IMR-90 (cell line): Measurements from ENCODE around the gene TNFRSF1B. TPM values are rescaled to one million over a fixed set of nuclear protein-coding genes. Genes with fewer than 3 reads are reported as not detected.

Experiments used
- ATAC-seq: fragments of 200-7000 bp; cut with Tn5 transposase; 2 replicates; pipeline ENCODE4 v1.9.1; 2020; ENCODE audit warnings: low read depth, mild to moderate bottlenecking, moderate library complexity
- BruUV-seq: library from RNA; stranded (reverse); fragments of 400-500 nt; replicated peaks from 2 replicates; lab custom pipeline; 2021; lab: Mats Ljungman, UMichigan
- CTCF ChIA-PET: fragments of 300-600 bp; formaldehyde crosslinking; extraction: SDS; loops from one replicate; lab custom pipeline; 2021; ENCODE audit warnings: antibody characterized with exemption; lab: Yijun Ruan, JAX
- POLR2A ChIA-PET: fragments of 300-600 bp; sonication (Branson Sonifier 250); formaldehyde crosslinking; loops from one replicate; lab custom pipeline; 2022; ENCODE audit warnings: antibody characterized with exemption; ENCODE audit not compliant: unreplicated experiment; lab: Charles Lee
- DNase-seq: peaks from one replicate; pipeline ENCODE4 v3.0.0; 2013
- H2AFZ ChIP-seq: replicated peaks from 2 replicates; pipeline ENCODE3; 2013; ENCODE audit warnings: low read length, mild to moderate bottlenecking; ENCODE audit not compliant: poor library complexity
- H2AK5ac ChIP-seq: 2 replicates; pipeline ENCODE4 v1.6.1; 2013; ENCODE audit warnings: low read depth, low read length, inconsistent platforms
- H2AK9ac ChIP-seq: replicated peaks from 2 replicates; pipeline ENCODE3; 2013; ENCODE audit warnings: mild to moderate bottlenecking, low read depth, low read length, moderate library complexity; ENCODE audit not compliant: poor library complexity
- H2BK120ac ChIP-seq: 2 replicates; pipeline ENCODE4 v1.6.1; 2013; ENCODE audit warnings: low read depth, low read length, inconsistent platforms
- H2BK15ac ChIP-seq: 3 replicates; pipeline ENCODE4 v1.6.1; 2013; ENCODE audit warnings: low read depth, low read length, inconsistent platforms
- H2BK20ac ChIP-seq: 2 replicates; pipeline ENCODE4 v1.6.1; 2013; ENCODE audit warnings: low read depth, mild to moderate bottlenecking, inconsistent platforms, low read length, moderate library complexity
- H2BK5ac ChIP-seq: 2 replicates; pipeline ENCODE4 v1.6.1; 2013; ENCODE audit warnings: mild to moderate bottlenecking, low read depth, low read length, inconsistent platforms; ENCODE audit not compliant: poor library complexity, severe bottlenecking
- H3K14ac ChIP-seq: replicated peaks from 2 replicates; pipeline ENCODE4 v1.6.1; 2013; ENCODE audit warnings: low read depth, low read length, inconsistent platforms
- H3K18ac ChIP-seq: 2 replicates; pipeline ENCODE4 v1.6.1; 2013; ENCODE audit warnings: low read depth, low read length, control low read depth
- H3K23ac ChIP-seq: 2 replicates; pipeline ENCODE4 v1.6.1; 2013; ENCODE audit warnings: low read depth, low read length, inconsistent platforms
- H3K27ac ChIP-seq: 2 replicates; pipeline ENCODE4 v1.5.1; 2013; ENCODE audit warnings: mild to moderate bottlenecking, control low read depth, low read length; ENCODE audit not compliant: insufficient read depth
- H3K27me3 ChIP-seq: 2 replicates; pipeline ENCODE4 v1.6.1; 2013; ENCODE audit warnings: low read length; ENCODE audit not compliant: control insufficient read depth, insufficient read depth
- H3K36me3 ChIP-seq: 2 replicates; pipeline ENCODE4 v1.6.1; 2013; ENCODE audit warnings: low read length, mixed read lengths; ENCODE audit not compliant: control insufficient read depth, insufficient read depth
- H3K4ac ChIP-seq: 2 replicates; pipeline ENCODE4 v1.6.1; 2013; ENCODE audit warnings: low read depth, low read length, inconsistent platforms
- H3K4me1 ChIP-seq: 2 replicates; pipeline ENCODE4 v1.6.1; 2013; ENCODE audit warnings: low read length, mixed read lengths; ENCODE audit not compliant: control insufficient read depth, insufficient read depth
- H3K4me2 ChIP-seq: 2 replicates; pipeline ENCODE4 v1.6.1; 2013; ENCODE audit warnings: low read depth, mild to moderate bottlenecking, control low read depth, low read length, moderate library complexity
- H3K4me3 ChIP-seq: 2 replicates; pipeline ENCODE4 v1.5.1; 2013; ENCODE audit warnings: low read depth, mild to moderate bottlenecking, control low read depth, low read length, moderate library complexity; ENCODE audit not compliant: insufficient read depth
- H3K56ac ChIP-seq: 2 replicates; pipeline ENCODE4 v1.6.1; 2013; ENCODE audit warnings: low read length, inconsistent platforms; ENCODE audit not compliant: insufficient read depth; ENCODE audit errors: extremely low read depth
- H3K79me1 ChIP-seq, 2 experiments: 2 replicates each; pipeline ENCODE4 v1.6.1; 2013; ENCODE audit warnings: low read length in 2 of 2, inconsistent platforms in 1 of 2, low read depth in 1 of 2
- H3K9ac ChIP-seq: 2 replicates; pipeline ENCODE4 v1.6.1; 2013; ENCODE audit warnings: low read depth, low read length, control low read depth
- H3K9me1 ChIP-seq: 2 replicates; pipeline ENCODE4 v1.6.1; 2013; ENCODE audit warnings: low read length, inconsistent platforms; ENCODE audit not compliant: insufficient read depth
- H3K9me3 ChIP-seq: 2 replicates; pipeline ENCODE4 v1.6.1; 2013; ENCODE audit warnings: low read length; ENCODE audit not compliant: control insufficient read depth, insufficient read depth
- H4K20me1 ChIP-seq: 2 replicates; pipeline ENCODE4 v1.6.1; 2013; ENCODE audit warnings: low read length, inconsistent platforms; ENCODE audit not compliant: insufficient read depth
- H4K5ac ChIP-seq: 2 replicates; pipeline ENCODE4 v1.6.1; 2013; ENCODE audit warnings: mild to moderate bottlenecking, low read depth, low read length, control low read depth
- H4K8ac ChIP-seq, 2 experiments: 2 replicates each; pipeline ENCODE4 v1.6.1; 2013; ENCODE audit warnings: low read depth in 2 of 2, low read length in 2 of 2, control low read depth in 1 of 2, inconsistent platforms in 1 of 2
- H4K91ac ChIP-seq: 2 replicates; pipeline ENCODE4 v1.6.1; 2013; ENCODE audit warnings: low read depth, low read length, inconsistent platforms; ENCODE audit not compliant: insufficient read depth
- BHLHE40 ChIP-seq: fragments of 150-350 bp; IDR thresholded peaks from 2 replicates; pipeline ENCODE4 v1.6.1; 2016; ENCODE audit warnings: mild to moderate bottlenecking, low read depth, low read length
- CEBPB ChIP-seq: IDR thresholded peaks from 2 replicates; pipeline ENCODE4 v1.6.1; 2012; ENCODE audit warnings: low read depth, low read length, improper control_type of control experiment
- CHD1 ChIP-seq: IDR thresholded peaks from 2 replicates; pipeline ENCODE4 v1.6.1; 2012; ENCODE audit warnings: low read depth, low read length, improper control_type of control experiment
- FOS ChIP-seq: fragments of 150-350 bp; IDR thresholded peaks from 2 replicates; pipeline ENCODE4 v1.6.1; 2016; ENCODE audit warnings: low read depth, low read length
- MAFK ChIP-seq: IDR thresholded peaks from 2 replicates; pipeline ENCODE4 v1.6.1; 2012; ENCODE audit warnings: low read depth, low read length, improper control_type of control experiment
- MAZ ChIP-seq: IDR thresholded peaks from 2 replicates; pipeline ENCODE4 v1.6.1; 2012; ENCODE audit warnings: low read depth, mild to moderate bottlenecking, low read length, improper control_type of control experiment, moderate library complexity, borderline replicate concordance
- MXI1 ChIP-seq: IDR thresholded peaks from 2 replicates; pipeline ENCODE4 v1.6.1; 2012; ENCODE audit warnings: low read depth, mild to moderate bottlenecking, low read length, moderate library complexity, borderline replicate concordance
- NFE2L2 ChIP-seq: fragments of 150-350 bp; IDR thresholded peaks from 2 replicates; pipeline ENCODE4 v1.6.1; 2016; ENCODE audit warnings: low read depth, mild to moderate bottlenecking, low read length
- POLR2A ChIP-seq: IDR thresholded peaks from 2 replicates; pipeline ENCODE4 v1.6.1; 2012; ENCODE audit warnings: mild to moderate bottlenecking, low read depth, low read length
- RAD21 ChIP-seq: IDR thresholded peaks from 2 replicates; pipeline ENCODE4 v1.6.1; 2012; ENCODE audit warnings: low read length, improper control_type of control experiment
- RCOR1 ChIP-seq: IDR thresholded peaks from 2 replicates; pipeline ENCODE4 v1.6.1; 2012; ENCODE audit warnings: mild to moderate bottlenecking, low read length, improper control_type of control experiment; ENCODE audit not compliant: insufficient replicate concordance
- RFX5 ChIP-seq: IDR thresholded peaks from 2 replicates; pipeline ENCODE4 v1.8.0; 2012; ENCODE audit warnings: low read depth, mild to moderate bottlenecking, low read length, moderate library complexity
- SMC3 ChIP-seq: fragments of 150-350 bp; IDR thresholded peaks from 2 replicates; pipeline ENCODE4 v1.6.1; 2016; ENCODE audit warnings: low read depth, mild to moderate bottlenecking, antibody characterized with exemption, low read length, moderate library complexity
- WGBS, 2 experiments: methylation state at CpG; one replicate each; pipeline versions ENCODE4 v1.1.5 to v1.1.7; 2013; ENCODE audit warnings: missing lambda C conversion rate in 2 of 2; ENCODE audit not compliant: insufficient read length in 1 of 2; ENCODE audit errors: extremely low coverage in 2 of 2; 5-methylcytosine and 5-hydroxymethylcytosine counted together
- dilution Hi-C: fragments of 300-500 bp; cut with HindIII; formaldehyde crosslinking; loops from one replicate; pipeline ENCODE4 v1.14.3; 2018; ENCODE audit warnings: low sequenced_read_pairs; ENCODE audit not compliant: unreplicated experiment
- in situ Hi-C: fragments of 300-500 bp; cut with MboI; formaldehyde crosslinking; loops from 3 replicates; pipeline ENCODE4 v1.14.3; 2019; ENCODE audit warnings: low sequenced_read_pairs, inconsistent platforms, mixed read lengths
- intact Hi-C: fragments of 100-400 bp; cut with micrococcal nuclease; formaldehyde crosslinking; loops from 2 replicates; pipeline ENCODE4 v1.10.0; 2022
- polyA plus RNA-seq, 3 experiments: library from polyadenylated mRNA; depleted of rRNA; stranded (reverse); fragments of >200 nt; gene quantifications; 2 replicates each; pipeline ENCODE4 v1.2.3, GENCODE V29; 2012; ENCODE audit warnings: low replicate concordance in 1 of 3
- total RNA-seq: library from RNA; depleted of rRNA; stranded (reverse); fragments of >200 nt; gene quantifications from 2 replicates; pipeline ENCODE4 v1.2.3, GENCODE V29; 2012
- TF ChIP-seq, protein P1 (sequence below): conservative IDR thresholded peaks from 2 replicates; pipeline ENCODE4 v1.5.1; 2012; ENCODE audit warnings: mild to moderate bottlenecking, low read depth, low read length, improper control_type of control experiment
- TF ChIP-seq, protein P2 (sequence below): fragments of 150-350 bp; IDR thresholded peaks from 2 replicates; pipeline ENCODE4 v1.6.1; 2016; ENCODE audit warnings: low read depth, mild to moderate bottlenecking, low read length, moderate library complexity, borderline replicate concordance
- TF ChIP-seq, protein P3 (sequence below): fragments of 150-350 bp; IDR thresholded peaks from 2 replicates; pipeline ENCODE4 v1.6.1; 2017; ENCODE audit warnings: mild to moderate bottlenecking, antibody characterized with exemption, low read length, low read depth

TNFRSF1B gene
- total and polyA plus RNA-seq, 2 of the 4 experiments (the other 2 are of a cell fraction): 4.3 to 8.9 TPM

DNA sequence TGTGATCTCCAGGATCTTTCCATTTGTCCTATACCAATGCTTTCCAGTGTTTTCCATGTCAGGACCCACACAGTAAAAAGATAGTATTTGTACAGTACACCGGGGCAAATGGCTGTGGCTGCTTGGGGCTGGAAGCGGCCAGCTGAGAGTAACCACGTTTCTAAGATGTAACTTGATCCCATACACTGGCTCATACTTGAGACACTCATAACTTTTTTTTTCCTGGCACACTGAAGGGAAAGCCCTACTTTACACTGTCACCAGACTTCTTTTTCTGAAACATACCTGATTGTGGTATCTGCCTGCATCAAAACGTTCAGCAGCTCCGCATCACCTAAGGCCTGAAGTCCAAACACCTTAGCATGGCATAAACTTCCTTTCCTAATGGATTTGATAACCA lies 84.7 kb downstream of the TNFRSF1B start:
- intact Hi-C loops: no loop called here
- TF ChIP-seq, protein P1, sequence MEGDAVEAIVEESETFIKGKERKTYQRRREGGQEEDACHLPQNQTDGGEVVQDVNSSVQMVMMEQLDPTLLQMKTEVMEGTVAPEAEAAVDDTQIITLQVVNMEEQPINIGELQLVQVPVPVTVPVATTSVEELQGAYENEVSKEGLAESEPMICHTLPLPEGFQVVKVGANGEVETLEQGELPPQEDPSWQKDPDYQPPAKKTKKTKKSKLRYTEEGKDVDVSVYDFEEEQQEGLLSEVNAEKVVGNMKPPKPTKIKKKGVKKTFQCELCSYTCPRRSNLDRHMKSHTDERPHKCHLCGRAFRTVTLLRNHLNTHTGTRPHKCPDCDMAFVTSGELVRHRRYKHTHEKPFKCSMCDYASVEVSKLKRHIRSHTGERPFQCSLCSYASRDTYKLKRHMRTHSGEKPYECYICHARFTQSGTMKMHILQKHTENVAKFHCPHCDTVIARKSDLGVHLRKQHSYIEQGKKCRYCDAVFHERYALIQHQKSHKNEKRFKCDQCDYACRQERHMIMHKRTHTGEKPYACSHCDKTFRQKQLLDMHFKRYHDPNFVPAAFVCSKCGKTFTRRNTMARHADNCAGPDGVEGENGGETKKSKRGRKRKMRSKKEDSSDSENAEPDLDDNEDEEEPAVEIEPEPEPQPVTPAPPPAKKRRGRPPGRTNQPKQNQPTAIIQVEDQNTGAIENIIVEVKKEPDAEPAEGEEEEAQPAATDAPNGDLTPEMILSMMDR: no peak
- TF ChIP-seq BHLHE40 (no peak), MAZ (no peak), RCOR1 (no peak), CHD1 (no peak), RFX5 (no peak), RAD21 (no peak), SMC3 (no peak), CEBPB (no peak), POLR2A (no peak), NFE2L2 (no peak), MAFK (no peak), MXI1 (no peak), FOS (no peak)
- TF ChIP-seq, protein P2, sequence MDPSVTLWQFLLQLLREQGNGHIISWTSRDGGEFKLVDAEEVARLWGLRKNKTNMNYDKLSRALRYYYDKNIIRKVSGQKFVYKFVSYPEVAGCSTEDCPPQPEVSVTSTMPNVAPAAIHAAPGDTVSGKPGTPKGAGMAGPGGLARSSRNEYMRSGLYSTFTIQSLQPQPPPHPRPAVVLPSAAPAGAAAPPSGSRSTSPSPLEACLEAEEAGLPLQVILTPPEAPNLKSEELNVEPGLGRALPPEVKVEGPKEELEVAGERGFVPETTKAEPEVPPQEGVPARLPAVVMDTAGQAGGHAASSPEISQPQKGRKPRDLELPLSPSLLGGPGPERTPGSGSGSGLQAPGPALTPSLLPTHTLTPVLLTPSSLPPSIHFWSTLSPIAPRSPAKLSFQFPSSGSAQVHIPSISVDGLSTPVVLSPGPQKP: no peak
- TF ChIP-seq, protein P3, sequence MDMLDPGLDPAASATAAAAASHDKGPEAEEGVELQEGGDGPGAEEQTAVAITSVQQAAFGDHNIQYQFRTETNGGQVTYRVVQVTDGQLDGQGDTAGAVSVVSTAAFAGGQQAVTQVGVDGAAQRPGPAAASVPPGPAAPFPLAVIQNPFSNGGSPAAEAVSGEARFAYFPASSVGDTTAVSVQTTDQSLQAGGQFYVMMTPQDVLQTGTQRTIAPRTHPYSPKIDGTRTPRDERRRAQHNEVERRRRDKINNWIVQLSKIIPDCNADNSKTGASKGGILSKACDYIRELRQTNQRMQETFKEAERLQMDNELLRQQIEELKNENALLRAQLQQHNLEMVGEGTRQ: no peak
- Histone ChIP-seq H3K36me3 (peaks cover 25% of the 10 kb centered on the region), H3K9me1 (no peaks in the 10 kb centered on the region), H2BK5ac (no peak overlapping the region), H3K4me1 (0 out of 2 replicates have a peak, but pooled peaks cover 3% of the 10 kb centered on the region), H3K18ac (no peak overlapping the region), H4K20me1 (no peaks in the 10 kb centered on the region), H3K23ac (no peak overlapping the region), H3K27me3 (no peaks in the 10 kb centered on the region), H3K4me2 (no peak overlapping the region), H3K9ac (no peak overlapping the region), H4K5ac (no peak overlapping the region), H2BK15ac (no peak overlapping the region), H4K8ac (no peak overlapping the region), H2AFZ (no peak overlapping the region), H4K91ac (no peak overlapping the region), H2BK20ac (no peak overlapping the region), H3K79me1 (peaks cover 0 to 9% of the 10 kb centered on the region in 2 experiments; a peak in 1 of 4 replicates), H3K9me3 (no peaks in the 10 kb centered on the region), H3K4ac (no peak overlapping the region), H2AK5ac (no peak overlapping the region), H3K4me3 (no peak overlapping the region), H3K14ac (no peak overlapping the region), H3K56ac (no peak overlapping the region), H2AK9ac (no peak overlapping the region), H2BK120ac (no peak overlapping the region), H3K27ac (no peak overlapping the region)
- ChIA-PET CTCF (no interaction called here), POLR2A (no interaction called here)
- ATAC-seq: peak; percentile 90
- 56% methylated on average over 3 of the region's 5 CpGs; no CpG with 5 or more reads in 1 of the 2 experiments for WGBS, 2 experiments
- dilution Hi-C loops: no loop called here
- no TSS peak for BruUV-seq
- peak; percentile 82 for DNase-seq
- in situ Hi-C loops: no loop called here
